K562 (cell line): ENCODE results near the gene CD24. TPM values are rescaled to one million over a fixed set of nuclear protein-coding genes. Genes with fewer than 3 reads are reported as not detected.

Source experiments
- ARNT ChIP-seq, 2 experiments: fragments of 450-650 bp; IDR thresholded peaks; 2 replicates each; pipeline ENCODE4 v1.6.1; 2016; ENCODE audit warnings: mild to moderate bottlenecking in 1 of 2
- CBFA2T2 ChIP-seq: fragments of 450-650 bp; conservative IDR thresholded peaks from 2 replicates; pipeline ENCODE4 v1.6.1; 2017; ENCODE audit warnings: mild to moderate bottlenecking
- CBFA2T3 ChIP-seq: fragments of 450-650 bp; IDR thresholded peaks from 2 replicates; pipeline ENCODE4 v1.6.1; 2017
- COPS2 ChIP-seq: fragments of 450-650 bp; conservative IDR thresholded peaks from 2 replicates; pipeline ENCODE4 v1.6.1; 2016; ENCODE audit warnings: mild to moderate bottlenecking, moderate library complexity
- DPF2 ChIP-seq: fragments of 450-650 bp; IDR thresholded peaks from 2 replicates; pipeline ENCODE4 v1.6.1; 2016
- EP300 ChIP-seq: IDR thresholded peaks from 2 replicates; pipeline ENCODE4 v1.6.1; 2012; ENCODE audit warnings: low read length, improper control_type of control experiment
- EP400 ChIP-seq: fragments of 450-650 bp; IDR thresholded peaks from 2 replicates; pipeline ENCODE4 v1.6.1; 2017; ENCODE audit warnings: antibody characterized with exemption, mild to moderate bottlenecking, moderate library complexity
- FOSL1 ChIP-seq: fragments of 200-800 bp; sonication (Bioruptor generic); conservative IDR thresholded peaks from 2 replicates; pipeline ENCODE4 v1.6.1; 2016; ENCODE audit warnings: missing genetic modification characterization, missing compliant biosample characterization
- FOXM1 ChIP-seq, 2 experiments: fragments of 450-650 bp in 1 of 2; sonication (generic) in 1 of 2; formaldehyde crosslinking in 1 of 2; IDR thresholded peaks; 2 replicates each; pipeline versions ENCODE4 v1.6.1 to v1.9.0; 2017 to 2022; ENCODE audit warnings: low read depth in 2 of 2, mild to moderate bottlenecking in 2 of 2, missing genetic modification reagents in 1 of 2, moderate library complexity in 1 of 2
- HDAC1 ChIP-seq, 2 experiments: fragments of 450-650 bp; IDR thresholded peaks; 2 replicates each; pipeline ENCODE4 v1.6.1; 2016 to 2017; ENCODE audit warnings: inconsistent platforms in 1 of 2, mild to moderate bottlenecking in 1 of 2, moderate library complexity in 1 of 2
- HDAC2 ChIP-seq: fragments of 450-650 bp; IDR thresholded peaks from 2 replicates; pipeline ENCODE4 v1.6.1; 2016; ENCODE audit warnings: mild to moderate bottlenecking
- MBD2 ChIP-seq: sonication (generic); IDR thresholded peaks from 2 replicates; pipeline ENCODE4 v1.6.1; 2016; ENCODE audit warnings: low read depth, borderline replicate concordance
- NR2C1 ChIP-seq, 2 experiments: fragments of 450-650 bp; IDR thresholded peaks; 2 replicates each; pipeline ENCODE4 v1.6.1; 2017; ENCODE audit warnings: mild to moderate bottlenecking in 2 of 2, antibody characterized with exemption in 1 of 2, inconsistent platforms in 1 of 2, missing compliant biosample characterization in 1 of 2, missing genetic modification characterization in 1 of 2
- PHB ChIP-seq: fragments of 250-450 bp; sonication (Bioruptor Pico); IDR thresholded peaks from 2 replicates; pipeline ENCODE4 v1.5.0; 2021
- PRPF4 ChIP-seq: fragments of 200-400 bp; formaldehyde crosslinking; IDR thresholded peaks from one replicate; pipeline ENCODE4 v1.6.1; 2017; ENCODE audit warnings: low read length, low read depth, mild to moderate bottlenecking; ENCODE audit not compliant: insufficient read depth, poor library complexity, severe bottlenecking
- RCOR1 ChIP-seq, 2 experiments: IDR thresholded peaks; 2 replicates each; pipeline ENCODE4 v1.6.1; 2012; ENCODE audit warnings: low read depth in 2 of 2, low read length in 2 of 2, borderline replicate concordance in 1 of 2, improper control_type of control experiment in 1 of 2
- SP1 ChIP-seq: sonication (generic); formaldehyde crosslinking; IDR thresholded peaks from 2 replicates; pipeline ENCODE4 v1.8.1; 2022; ENCODE audit warnings: mild to moderate bottlenecking, missing genetic modification reagents
- TRIM24 ChIP-seq, 2 experiments: fragments of 450-650 bp; IDR thresholded peaks; 2 replicates each; pipeline ENCODE4 v1.6.1; 2016
- ZNF197 ChIP-seq: fragments of 200-800 bp; sonication (Bioruptor generic); IDR thresholded peaks from 2 replicates; pipeline ENCODE4 v1.6.1; 2016; ENCODE audit warnings: low read depth, missing genetic modification characterization, missing compliant biosample characterization
- polyA plus RNA-seq, 8 experiments: library from polyadenylated mRNA; depleted of rRNA in 4 of 8; stranded (reverse) in 5 of 8; unstranded in 3 of 8; fragments of >200 nt; fragmentation: Nextera tagmentation in 2 of 8; fragmentation: Illumina TruSeq in 1 of 8; extraction: Ambion mirVana in 2 of 8; extraction: Trizol in 1 of 8; gene quantifications; 2 replicates each; pipeline versions ENCODE4 v1.2.1 to v1.2.3, GENCODE V29; 2011 to 2014; ENCODE audit warnings: inconsistent platforms in 1 of 8, missing spikeins in 1 of 8
- total RNA-seq, 7 experiments: library from RNA; depleted of rRNA in 6 of 7; stranded (reverse); fragments of >200 nt in 6 of 7; fragmentation: Illumina TruSeq in 2 of 7; extraction: Trizol in 2 of 7; gene quantifications; 2 replicates each; pipeline versions ENCODE4 v1.2.1 to v1.2.3, GENCODE V29; 2011 to 2021; ENCODE audit warnings: low replicate concordance in 1 of 7
- TF ChIP-seq, protein P1 (sequence below): sonication (generic); formaldehyde crosslinking; IDR thresholded peaks from 2 replicates; pipeline ENCODE4 v1.8.0; 2023; ENCODE audit warnings: missing genetic modification reagents, mild to moderate bottlenecking, borderline replicate concordance
- TF ChIP-seq, protein P2 (sequence below), 2 experiments: fragments of 450-650 bp in 1 of 2; sonication (generic) in 1 of 2; formaldehyde crosslinking; conservative IDR thresholded peaks; 2 replicates each; pipeline versions ENCODE4 v1.4.0 to v1.8.1; 2020 to 2022; ENCODE audit warnings: mild to moderate bottlenecking in 1 of 2, missing genetic modification reagents in 1 of 2

The CD24 gene
- total and polyA plus RNA-seq, 9 of the 15 experiments (the other 6 are each of a cell fraction or from before 2014, with no cell fraction given): 8.8 to 155 (median 27.1) TPM

DNA sequence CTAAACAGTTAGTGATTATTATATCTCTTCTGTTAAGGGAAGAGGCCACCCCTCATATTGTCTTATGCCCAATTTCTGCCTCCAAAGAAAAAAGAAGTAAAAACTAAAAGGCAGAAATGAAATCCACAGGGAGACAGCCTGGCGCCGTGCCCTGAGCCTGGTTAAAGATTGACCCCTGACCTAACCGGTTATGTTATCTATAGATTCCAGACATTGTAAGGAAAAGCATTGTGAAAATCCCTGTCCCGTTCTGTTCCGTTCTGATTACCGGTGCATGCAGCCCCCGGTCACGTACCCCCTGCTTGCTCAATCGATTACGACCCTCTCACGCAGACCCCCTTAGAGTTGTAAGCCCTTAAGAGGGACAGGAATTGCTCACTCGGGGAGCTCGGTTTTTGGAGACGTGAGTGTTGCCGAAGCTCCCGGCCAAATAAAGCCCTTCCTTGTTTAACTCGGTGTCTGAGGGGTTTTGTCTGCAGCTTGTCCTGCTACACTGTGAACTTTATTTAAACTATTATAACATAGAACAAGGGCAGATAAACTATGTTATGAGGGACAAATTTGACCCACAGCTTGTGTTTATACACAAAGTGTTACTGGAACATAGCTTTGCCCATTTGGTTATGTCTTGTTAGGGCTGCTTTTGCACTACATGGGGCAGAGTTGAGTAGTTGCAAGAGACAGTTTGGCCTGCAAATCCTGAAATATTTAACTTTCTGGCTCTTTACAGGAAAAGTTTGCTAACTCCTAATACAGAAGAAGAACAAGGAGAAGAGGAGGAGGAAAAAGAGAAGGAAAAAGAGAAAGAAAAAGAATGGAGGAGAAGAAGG is 49.6 kb downstream of the CD24 start (continued):
- TF ChIP-seq NR2C1 (IDR thresholded peaks at IDR 0.05) (peak; percentile 84; the same call in 1 of the 2 replicates), NR2C1 (tag; IDR thresholded peaks at IDR 0.05) (peak; percentile 91), SP1 (CRISPR knock-in tag) (no peak), TRIM24 (IDR thresholded peaks at IDR 0.05) (peak in 1 of 2 experiments; percentile 46; a peak in 1 of 4 replicates), PRPF4 (no peak), FOXM1 (IDR thresholded peaks at IDR 0.05; ENCODE audit: low read depth) (0 out of 2 replicates have a peak, but pooled peaks have one; percentile 20), FOXM1 (CRISPR knock-in tag; IDR thresholded peaks at IDR 0.05; ENCODE audit: low read depth) (no peak), EP400 (no peak), ARNT (IDR thresholded peaks at IDR 0.05) (0 out of 4 replicates have a peak, but pooled peaks of 1 of the 2 experiments have one; percentile 18), HDAC2 (0 out of 2 replicates have a peak, but pooled peaks have one; percentile 42), MBD2 (peak; percentile 63; the same call in 1 of the 2 replicates), DPF2 (peak; percentile 35; the same call in 1 of the 2 replicates), FOSL1 (tag) (0 out of 2 replicates have a peak, but pooled peaks have one; percentile 23), CBFA2T3 (peak; percentile 81), ZNF197 (no peak), HDAC1 (IDR thresholded peaks at IDR 0.05) (peak in 1 of 2 experiments; percentile 60; a peak in 2 of 4 replicates), EP300 (peak; percentile 75), PHB (no peak), COPS2 (no peak), RCOR1 (IDR thresholded peaks at IDR 0.05; ENCODE audit: borderline replicate concordance in 1 of 2, low read depth in 2 of 2, low read length in 2 of 2) (peak in 1 of 2 experiments; percentile 88; a peak in 2 of 4 replicates), CBFA2T2 (peak; percentile 71)
- TF ChIP-seq, protein P1, sequence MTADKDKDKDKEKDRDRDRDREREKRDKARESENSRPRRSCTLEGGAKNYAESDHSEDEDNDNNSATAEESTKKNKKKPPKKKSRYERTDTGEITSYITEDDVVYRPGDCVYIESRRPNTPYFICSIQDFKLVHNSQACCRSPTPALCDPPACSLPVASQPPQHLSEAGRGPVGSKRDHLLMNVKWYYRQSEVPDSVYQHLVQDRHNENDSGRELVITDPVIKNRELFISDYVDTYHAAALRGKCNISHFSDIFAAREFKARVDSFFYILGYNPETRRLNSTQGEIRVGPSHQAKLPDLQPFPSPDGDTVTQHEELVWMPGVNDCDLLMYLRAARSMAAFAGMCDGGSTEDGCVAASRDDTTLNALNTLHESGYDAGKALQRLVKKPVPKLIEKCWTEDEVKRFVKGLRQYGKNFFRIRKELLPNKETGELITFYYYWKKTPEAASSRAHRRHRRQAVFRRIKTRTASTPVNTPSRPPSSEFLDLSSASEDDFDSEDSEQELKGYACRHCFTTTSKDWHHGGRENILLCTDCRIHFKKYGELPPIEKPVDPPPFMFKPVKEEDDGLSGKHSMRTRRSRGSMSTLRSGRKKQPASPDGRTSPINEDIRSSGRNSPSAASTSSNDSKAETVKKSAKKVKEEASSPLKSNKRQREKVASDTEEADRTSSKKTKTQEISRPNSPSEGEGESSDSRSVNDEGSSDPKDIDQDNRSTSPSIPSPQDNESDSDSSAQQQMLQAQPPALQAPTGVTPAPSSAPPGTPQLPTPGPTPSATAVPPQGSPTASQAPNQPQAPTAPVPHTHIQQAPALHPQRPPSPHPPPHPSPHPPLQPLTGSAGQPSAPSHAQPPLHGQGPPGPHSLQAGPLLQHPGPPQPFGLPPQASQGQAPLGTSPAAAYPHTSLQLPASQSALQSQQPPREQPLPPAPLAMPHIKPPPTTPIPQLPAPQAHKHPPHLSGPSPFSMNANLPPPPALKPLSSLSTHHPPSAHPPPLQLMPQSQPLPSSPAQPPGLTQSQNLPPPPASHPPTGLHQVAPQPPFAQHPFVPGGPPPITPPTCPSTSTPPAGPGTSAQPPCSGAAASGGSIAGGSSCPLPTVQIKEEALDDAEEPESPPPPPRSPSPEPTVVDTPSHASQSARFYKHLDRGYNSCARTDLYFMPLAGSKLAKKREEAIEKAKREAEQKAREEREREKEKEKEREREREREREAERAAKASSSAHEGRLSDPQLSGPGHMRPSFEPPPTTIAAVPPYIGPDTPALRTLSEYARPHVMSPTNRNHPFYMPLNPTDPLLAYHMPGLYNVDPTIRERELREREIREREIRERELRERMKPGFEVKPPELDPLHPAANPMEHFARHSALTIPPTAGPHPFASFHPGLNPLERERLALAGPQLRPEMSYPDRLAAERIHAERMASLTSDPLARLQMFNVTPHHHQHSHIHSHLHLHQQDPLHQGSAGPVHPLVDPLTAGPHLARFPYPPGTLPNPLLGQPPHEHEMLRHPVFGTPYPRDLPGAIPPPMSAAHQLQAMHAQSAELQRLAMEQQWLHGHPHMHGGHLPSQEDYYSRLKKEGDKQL (CRISPR knock-in tag): no peak
- TF ChIP-seq, protein P2, sequence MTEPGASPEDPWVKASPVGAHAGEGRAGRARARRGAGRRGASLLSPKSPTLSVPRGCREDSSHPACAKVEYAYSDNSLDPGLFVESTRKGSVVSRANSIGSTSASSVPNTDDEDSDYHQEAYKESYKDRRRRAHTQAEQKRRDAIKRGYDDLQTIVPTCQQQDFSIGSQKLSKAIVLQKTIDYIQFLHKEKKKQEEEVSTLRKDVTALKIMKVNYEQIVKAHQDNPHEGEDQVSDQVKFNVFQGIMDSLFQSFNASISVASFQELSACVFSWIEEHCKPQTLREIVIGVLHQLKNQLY (CRISPR knock-in tag; conservative IDR thresholded peaks at IDR 0.05): no peak
